Thyroid gland (tissue), 4 donors: ENCODE data around the gene MTARC2. TPM values are rescaled to one million over a fixed set of nuclear protein-coding genes. Genes with fewer than 3 reads are reported as not detected.
"Not testable (repeated sequence)": the region's sequence is repeated elsewhere in the genome, so short reads cannot be mapped to it uniquely, and the experiment has no call there.

ENCODE experiments used
- DNase-seq, 2 donors: peaks; one replicate each; pipeline ENCODE4 v3.0.0-alpha.2; 2019
- H3K27ac ChIP-seq, 3 donors: fragments of 200-600 bp; sonication (generic); 1 replicate in 2 of 3; 2 replicates in 1 of 3; pipeline ENCODE4 v1.5.1; 2016 to 2019; ENCODE audit warnings: mild to moderate bottlenecking in 1 of 3, moderate library complexity in 1 of 3
- H3K27me3 ChIP-seq: fragments of 200-600 bp; sonication (generic); one replicate; pipeline ENCODE4 v1.5.1; 2019
- H3K36me3 ChIP-seq, 2 donors: fragments of 200-600 bp; sonication (generic); one replicate each; pipeline ENCODE4 v1.5.1; 2016 to 2019
- H3K4me1 ChIP-seq, 2 donors: fragments of 200-600 bp; sonication (generic); one replicate each; pipeline ENCODE4 v1.5.1; 2017 to 2019
- H3K4me3 ChIP-seq, 3 donors: fragments of 200-600 bp; sonication (generic); replicated peaks in 1 of 3; 1 replicate in 2 of 3; 2 replicates in 1 of 3; pipeline ENCODE4 v1.5.1; 2016; ENCODE audit warnings: mild to moderate bottlenecking in 1 of 3
- H3K9me3 ChIP-seq: fragments of 200-600 bp; sonication (generic); one replicate; pipeline ENCODE4 v1.5.1; 2017
- CTCF ChIP-seq, 6 experiments: fragments of 200-600 bp in 3 of 6; fragments of 450-650 bp in 3 of 6; sonication (generic) in 3 of 6; IDR thresholded peaks; one replicate each; pipeline ENCODE4 v1.5.1; 2016 to 2019; ENCODE audit warnings: antibody characterized with exemption in 6 of 6, mild to moderate bottlenecking in 2 of 6, inconsistent platforms in 1 of 6, moderate library complexity in 1 of 6
- POLR2A ChIP-seq, 2 donors: fragments of 450-650 bp; IDR thresholded peaks; one replicate each; pipeline ENCODE4 v1.6.1; 2017; ENCODE audit warnings: antibody characterized with exemption in 2 of 2, mild to moderate bottlenecking in 2 of 2, moderate library complexity in 1 of 2
- WGBS, 2 donors: methylation state at CpG; one replicate each; pipeline ENCODE4 v1.1.5; 2017; 5-methylcytosine and 5-hydroxymethylcytosine counted together
- intact Hi-C: fragments of 100-400 bp; cut with DNase I; formaldehyde crosslinking; loops from one replicate; pipeline ENCODE4 v1.15.1; 2023
- total RNA-seq, 4 donors: library from RNA; depleted of rRNA; stranded (reverse); fragments of >200 nt; gene quantifications; one replicate each; pipeline ENCODE4 v1.2.3, GENCODE V29; 2016

MTARC2 gene
- total RNA-seq, 4 donors from 2014 or later = 69.5 to 81.3 (median 75.8) TPM

GRCh38 chr1:220732137-220732536 lies 16.0 kb upstream of the MTARC2 start:
- no peak for TF ChIP-seq CTCF (IDR thresholded peaks at IDR 0.05)
- no peak for TF ChIP-seq POLR2A (IDR thresholded peaks at IDR 0.05)
- H3K4me3 ChIP-seq = no peak overlapping the region
- H3K27me3 ChIP-seq = no peaks in the 10 kb centered on the region
- no peaks in the 10 kb centered on the region for H3K9me3 ChIP-seq
- 42 to 51% methylated on average over 3 of the region's 3 CpGs for WGBS, 2 donors
- peak overlapping the region; percentile 53 to 74 (median 59) for H3K27ac ChIP-seq
- peak in 1 of 2 donors; percentile 26 for DNase-seq
- intact Hi-C loops = loop anchor here (5.0 kb wide), 1 partner anchor 40 kb away; the partner anchor contains the start of gene C1orf115
- H3K36me3 ChIP-seq = no peaks in the 10 kb centered on the region
- H3K4me1 ChIP-seq = peaks cover 0 to 24% of the 10 kb centered on the region in 2 donors

- no peaks in the 10 kb centered on the region for H3K27me3 ChIP-seq
- peak; percentile 36 to 61 for DNase-seq
- no peak overlapping the region for H3K4me3 ChIP-seq
- intact Hi-C loops = loop anchor here (5.0 kb wide), 1 partner anchor 40 kb away; the partner anchor contains the start of gene C1orf115
- H3K9me3 ChIP-seq = no peaks in the 10 kb centered on the region
- peaks cover 0 to 24% of the 10 kb centered on the region in 2 donors for H3K4me1 ChIP-seq
- H3K36me3 ChIP-seq = no peaks in the 10 kb centered on the region
- no peak for TF ChIP-seq POLR2A (IDR thresholded peaks at IDR 0.05)
- TF ChIP-seq CTCF (IDR thresholded peaks at IDR 0.05) = no peak
- WGBS, 2 donors = 51 to 62% methylated on average over 7 of the region's 7 CpGs
- H3K27ac ChIP-seq = peak overlapping the region; percentile 53 to 74 (median 59)
Observed at GRCh38 chr1:220732621-220733020, 15.5 kb upstream of the MTARC2 start.

GRCh38 chr1:220733086-220733601 lies 15.0 kb upstream of the MTARC2 start:
- DNase-seq = peak; percentile 72 to 86
- intact Hi-C loops = loop anchor here (5.0 kb wide), 1 partner anchor 41 kb away; the partner anchor contains the start of gene C1orf115
- Histone ChIP-seq H3K4me3 (peak overlapping the region in 1 of 3 donors; percentile 10), H3K4me1 (peaks cover 0 to 24% of the 10 kb centered on the region in 2 donors), H3K27ac (peak overlapping the region; percentile 53 to 74 (median 59)), H3K27me3 (no peaks in the 10 kb centered on the region), H3K36me3 (no peaks in the 10 kb centered on the region), H3K9me3 (no peaks in the 10 kb centered on the region)
- 0 to 1% methylated on average over 15 of the region's 15 CpGs for WGBS, 2 donors
- no peak for TF ChIP-seq POLR2A (IDR thresholded peaks at IDR 0.05)
- peak; percentile 75 to 94 (median 87) for TF ChIP-seq CTCF (IDR thresholded peaks at IDR 0.05)

- no peaks in the 10 kb centered on the region for H3K9me3 ChIP-seq
- DNase-seq = no peak
- no peaks in the 10 kb centered on the region for H3K36me3 ChIP-seq
- H3K4me1 ChIP-seq = peaks cover 0 to 24% of the 10 kb centered on the region in 2 donors
- TF ChIP-seq POLR2A (IDR thresholded peaks at IDR 0.05) = no peak
- H3K27ac ChIP-seq = peak overlapping the region in 1 of 3 donors; percentile 47
- WGBS, 2 donors = 65 to 67% methylated on average over 11 of the region's 11 CpGs
- H3K4me3 ChIP-seq = no peak overlapping the region
- intact Hi-C loops = loop anchor here (5.0 kb wide), 1 partner anchor 42 kb away; the partner anchor contains the start of gene C1orf115
- H3K27me3 ChIP-seq = no peaks in the 10 kb centered on the region
Observed at GRCh38 chr1:220734571-220735326, 13.4 kb upstream of the MTARC2 start.

- WGBS, 2 donors = 95% methylated on average over 7 of the region's 7 CpGs
- intact Hi-C loops = not testable (repeated sequence)
Observed at GRCh38 chr1:220736283-220736682, 11.8 kb upstream of the MTARC2 start.

GRCh38 chr1:220741349-220741748 lies 6.8 kb upstream of the MTARC2 start:
- no peaks in the 10 kb centered on the region for H3K4me1 ChIP-seq
- H3K27me3 ChIP-seq = no peaks in the 10 kb centered on the region
- DNase-seq = no peak
- H3K36me3 ChIP-seq = no peaks in the 10 kb centered on the region
- no peak for TF ChIP-seq CTCF (IDR thresholded peaks at IDR 0.05)
- TF ChIP-seq POLR2A (IDR thresholded peaks at IDR 0.05) = no peak
- WGBS, 2 donors = 78 to 80% methylated on average over 2 of the region's 2 CpGs
- intact Hi-C loops = no loop called here
- H3K4me3 ChIP-seq = no peak overlapping the region
- no peaks in the 10 kb centered on the region for H3K9me3 ChIP-seq
- H3K27ac ChIP-seq = no peak overlapping the region

More at GRCh38 chr1:220736283-220736682, 11.8 kb upstream of the MTARC2 start:
- H3K4me1 ChIP-seq = peaks cover 0 to 24% of the 10 kb centered on the region in 2 donors
- not testable (repeated sequence) for H3K4me3 ChIP-seq, H3K27me3 ChIP-seq, H3K36me3 ChIP-seq, H3K27ac ChIP-seq, H3K9me3 ChIP-seq, DNase-seq
